Activated naive CD4-positive, alpha-beta T cell treated with anti-CD3 and anti-CD28 coated beads, Interleukin-2, amount 10 ng/mL, durations not matched to agents 7 days and 5 days (primary cell): Measurements from ENCODE around the gene INF2.

Source experiments
- CTCF ChIA-PET: fragments of 350-600 bp; sonication (Branson Sonifier 250); formaldehyde crosslinking; loops from one replicate; lab custom pipeline; 2021; ENCODE audit warnings: antibody characterized with exemption; lab: Charles Lee
- DNase-seq: peaks from one replicate; pipeline ENCODE4 v3.0.0-alpha.2; 2020
- H3K27ac Mint-ChIP-seq: one replicate; pipeline ENCODE4 v1.8.0; 2021; ENCODE audit warnings: mild to moderate bottlenecking, moderate library complexity, mixed read lengths
- H3K27me3 Mint-ChIP-seq: one replicate; pipeline ENCODE4 v1.8.0; 2021; ENCODE audit warnings: mild to moderate bottlenecking, mixed read lengths
- H3K36me3 Mint-ChIP-seq: one replicate; pipeline ENCODE4 v1.8.0; 2021; ENCODE audit warnings: mixed read lengths
- H3K4me1 Mint-ChIP-seq: one replicate; pipeline ENCODE4 v1.8.0; 2021; ENCODE audit warnings: mixed read lengths
- H3K4me3 Mint-ChIP-seq: one replicate; pipeline ENCODE4 v1.8.0; 2021; ENCODE audit warnings: mild to moderate bottlenecking, moderate library complexity, mixed read lengths
- H3K9me3 Mint-ChIP-seq: one replicate; pipeline ENCODE4 v1.8.0; 2021; ENCODE audit warnings: mixed read lengths

INF2 gene

DNA sequence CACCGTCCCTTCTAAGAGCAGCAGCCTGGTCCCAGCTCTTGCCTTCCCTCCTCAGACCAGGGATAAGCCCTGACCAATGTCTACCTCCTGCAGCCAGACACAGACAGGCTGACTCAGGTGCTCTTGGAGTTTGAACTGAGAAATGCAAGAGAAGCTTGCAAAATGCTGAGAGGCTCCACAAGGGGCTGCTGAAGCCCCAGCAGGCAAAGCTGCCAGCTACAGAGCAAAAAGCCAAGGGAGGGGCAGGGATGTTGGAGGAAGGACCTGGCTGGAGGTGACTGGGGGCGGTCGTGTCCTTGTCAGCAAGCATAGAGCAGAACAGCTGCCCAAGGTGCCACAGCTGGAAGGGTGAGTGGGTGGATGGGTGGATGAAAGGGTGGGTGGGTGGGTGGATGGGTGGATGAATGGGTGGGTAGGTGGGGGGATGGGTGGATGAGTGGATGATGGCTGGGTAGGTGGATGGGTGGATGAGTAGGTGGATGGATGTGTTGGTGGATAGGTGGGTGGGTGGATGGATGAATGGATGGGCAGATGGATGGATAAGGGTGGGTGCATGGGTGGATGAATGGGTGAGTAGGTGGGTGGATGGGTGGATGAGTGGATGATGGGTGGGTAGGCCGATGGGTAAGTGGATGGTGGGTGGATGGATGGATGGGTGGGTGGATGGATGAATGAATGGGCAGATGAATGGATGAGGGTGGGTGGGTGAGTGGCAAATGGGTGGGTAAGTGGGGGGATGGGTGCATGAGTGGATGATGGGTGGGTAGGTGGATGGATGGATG, 4.0 kb upstream of the INF2 start:
- H3K4me1 Mint-ChIP-seq = peaks cover 44% of the 10 kb centered on the region
- H3K27ac Mint-ChIP-seq = no peak overlapping the region
- CTCF ChIA-PET = interaction anchor here (0.9 to 1.0 kb wide), 2 partner anchors 17 to 337 kb away, joined by 3 read pairs; no protein-coding TSS in a partner anchor
- peaks cover 56% of the 10 kb centered on the region for H3K27me3 Mint-ChIP-seq
- H3K36me3 Mint-ChIP-seq = peaks cover 1% of the 10 kb centered on the region
- peak; percentile 49 for DNase-seq
- no peak overlapping the region for H3K4me3 Mint-ChIP-seq
- H3K9me3 Mint-ChIP-seq = no peaks in the 10 kb centered on the region

DNA sequence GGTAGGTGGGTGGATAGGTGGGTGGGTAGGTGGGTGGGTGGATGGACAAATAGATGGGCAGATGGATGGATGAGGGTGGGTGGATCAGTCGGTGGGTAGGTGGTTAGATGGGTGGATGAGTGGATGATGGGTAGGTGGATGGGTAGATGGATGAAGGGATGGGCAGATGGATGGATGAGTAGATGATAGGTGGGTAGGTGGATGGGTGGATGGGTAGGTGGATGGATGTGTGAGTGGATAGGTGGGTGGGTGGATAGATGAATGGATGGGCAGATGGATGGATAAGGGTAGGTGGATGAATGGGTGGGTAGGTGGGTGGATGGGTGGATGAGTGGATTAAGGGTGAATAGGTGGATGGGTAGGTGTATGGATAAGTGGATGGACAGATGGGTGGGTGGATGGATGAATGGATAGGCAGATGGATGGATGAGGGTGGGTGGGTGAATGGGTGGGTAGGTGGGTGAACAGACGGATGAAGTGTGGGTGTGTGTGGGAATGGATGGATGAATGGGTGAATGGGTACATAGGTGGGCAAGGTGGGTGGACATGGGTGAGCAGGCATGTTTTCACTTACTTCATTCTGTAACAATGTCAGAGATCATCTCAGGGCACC, 3.3 kb upstream of the INF2 start:
- no peak overlapping the region for H3K4me3 Mint-ChIP-seq
- H3K36me3 Mint-ChIP-seq = peaks cover 5% of the 10 kb centered on the region
- no peak for DNase-seq
- CTCF ChIA-PET = no interaction called here
- no peak overlapping the region for H3K27ac Mint-ChIP-seq
- peaks cover 52% of the 10 kb centered on the region for H3K27me3 Mint-ChIP-seq
- H3K4me1 Mint-ChIP-seq = peaks cover 49% of the 10 kb centered on the region
- no peaks in the 10 kb centered on the region for H3K9me3 Mint-ChIP-seq

DNA sequence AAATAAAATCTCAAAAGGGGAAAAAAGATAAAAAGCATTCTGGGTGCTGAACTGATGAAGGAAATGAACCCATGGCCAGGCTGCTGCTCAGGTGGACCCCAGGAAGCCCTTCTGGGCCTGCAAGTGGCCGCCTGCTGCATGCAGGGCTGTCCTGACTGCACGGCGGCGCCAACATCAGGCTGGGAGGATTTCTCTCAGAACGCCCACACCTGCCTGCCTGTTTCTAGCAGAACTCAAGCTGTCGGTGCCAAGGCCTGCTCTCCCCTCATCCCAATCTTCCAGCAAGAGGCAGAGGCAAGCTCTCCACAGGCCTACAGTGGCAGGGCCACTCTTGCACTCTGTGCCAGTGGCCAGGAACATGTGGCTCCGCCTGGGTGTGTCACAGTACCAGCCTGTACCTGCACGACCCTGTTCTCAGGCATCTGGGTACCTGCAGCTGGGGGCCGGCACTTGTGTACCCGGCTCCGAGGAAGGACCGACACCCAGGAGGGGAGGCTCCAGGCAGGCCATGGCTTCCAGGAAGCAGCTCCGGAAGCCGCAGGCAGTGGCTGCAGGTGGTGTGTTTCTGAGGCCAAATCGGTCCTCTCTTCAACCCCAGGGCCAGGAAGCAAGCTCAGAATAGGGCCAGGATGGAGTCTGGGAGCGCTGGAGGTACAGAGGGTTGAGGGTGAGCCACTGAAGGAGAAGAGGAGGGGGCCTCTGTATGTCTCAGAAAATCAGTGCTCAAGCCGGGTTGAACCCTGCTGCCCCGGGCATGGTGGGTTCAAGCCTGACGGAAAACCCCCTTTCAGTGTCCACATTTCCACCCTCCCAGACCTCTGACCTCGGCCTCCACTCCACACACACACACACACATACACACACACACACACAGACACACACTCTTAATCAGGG, 2.5 kb upstream of the INF2 start:
- Mint-ChIP-seq H3K4me3 (peak overlapping the region; percentile 66), H3K9me3 (no peaks in the 10 kb centered on the region), H3K4me1 (peaks cover 57% of the 10 kb centered on the region), H3K27ac (peak overlapping the region; percentile 92), H3K27me3 (peaks cover 46% of the 10 kb centered on the region), H3K36me3 (peaks cover 9% of the 10 kb centered on the region)
- DNase-seq = peak; percentile 67
- CTCF ChIA-PET = no interaction called here

DNA sequence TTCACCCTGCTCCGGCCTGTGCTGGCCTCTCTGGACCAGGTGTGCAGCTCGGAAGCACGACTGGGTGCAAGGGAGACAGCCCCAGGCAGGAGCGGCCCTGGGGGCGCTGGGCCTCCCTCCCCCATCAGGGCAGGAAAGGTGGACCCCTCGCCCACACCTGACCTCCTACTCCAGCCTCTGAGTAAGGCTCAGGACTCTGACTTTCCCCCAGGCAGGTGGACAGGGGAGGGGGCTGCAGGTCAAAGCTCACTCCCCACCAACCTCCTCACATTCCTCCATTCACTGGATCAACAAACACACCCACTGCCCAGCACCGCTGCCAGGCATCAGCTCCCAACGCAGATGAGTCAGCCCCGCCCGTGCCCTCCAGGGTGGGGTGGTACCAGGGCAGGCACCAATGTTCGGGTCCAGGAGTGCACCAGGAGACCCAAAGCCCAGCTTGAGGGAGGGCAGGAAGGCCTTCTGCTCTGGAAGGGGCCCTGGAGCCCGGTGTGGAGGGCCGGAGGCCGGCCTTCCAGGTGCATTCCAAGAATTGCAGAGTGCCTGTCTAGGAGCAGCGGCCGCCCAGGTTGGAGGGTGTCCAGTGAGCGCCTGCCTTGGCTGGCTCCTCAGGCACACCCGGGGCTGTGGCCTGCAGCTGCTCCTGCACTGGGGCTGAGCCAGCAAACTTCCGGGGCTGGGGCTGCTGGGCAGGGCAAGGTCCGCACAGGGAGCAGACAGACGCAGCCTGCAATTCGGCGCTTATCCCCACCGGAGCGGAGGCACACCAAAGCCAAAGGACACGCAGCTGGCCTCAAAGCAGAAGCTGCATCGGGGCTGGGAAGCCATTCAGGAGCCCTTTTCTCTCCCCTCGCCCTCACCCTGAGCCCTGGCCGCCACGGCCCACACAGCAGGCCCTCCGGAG, 1.6 kb upstream of the INF2 start:
- Mint-ChIP-seq H3K4me3 (peak overlapping the region; percentile 66), H3K9me3 (no peaks in the 10 kb centered on the region), H3K27ac (peak overlapping the region; percentile 92), H3K4me1 (peaks cover 63% of the 10 kb centered on the region), H3K27me3 (peaks cover 37% of the 10 kb centered on the region), H3K36me3 (peaks cover 9% of the 10 kb centered on the region)
- DNase-seq = no peak
- CTCF ChIA-PET = no interaction called here

DNA sequence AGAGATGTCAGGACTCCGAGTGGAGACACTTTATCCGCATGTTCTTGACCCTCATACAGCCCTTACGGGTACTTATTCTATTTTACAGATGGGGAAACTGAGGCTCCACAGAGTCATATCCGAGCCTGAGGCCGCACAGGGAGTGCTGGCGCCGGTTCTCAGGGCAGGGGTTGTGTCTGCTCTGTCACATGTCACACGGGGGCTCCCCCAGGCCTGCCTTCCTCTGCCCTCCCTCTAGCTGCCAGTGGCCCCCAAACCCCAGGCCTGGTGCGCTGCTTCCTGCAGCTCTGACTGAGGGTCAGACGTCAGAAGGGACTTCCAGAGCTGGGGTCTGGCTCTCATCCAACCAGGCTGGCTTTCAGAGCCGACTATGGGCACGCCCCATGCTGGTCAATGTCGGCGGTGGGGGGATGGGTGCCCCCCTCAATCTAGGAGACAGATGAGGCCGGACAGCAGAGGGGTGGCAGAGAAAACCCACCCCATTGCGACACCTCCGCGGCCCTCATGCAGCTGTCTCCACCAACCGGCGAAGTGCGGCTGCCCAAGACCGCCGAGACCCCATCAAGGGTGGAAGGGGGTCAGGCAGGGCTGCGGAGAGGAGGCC, 811 bp upstream of the INF2 start:
- Mint-ChIP-seq H3K27me3 (peaks cover 32% of the 10 kb centered on the region), H3K9me3 (no peaks in the 10 kb centered on the region), H3K4me3 (peak overlapping the region; percentile 66), H3K36me3 (peaks cover 11% of the 10 kb centered on the region), H3K27ac (peak overlapping the region; percentile 7), H3K4me1 (peaks cover 69% of the 10 kb centered on the region)
- CTCF ChIA-PET = no interaction called here
- DNase-seq = no peak

DNA sequence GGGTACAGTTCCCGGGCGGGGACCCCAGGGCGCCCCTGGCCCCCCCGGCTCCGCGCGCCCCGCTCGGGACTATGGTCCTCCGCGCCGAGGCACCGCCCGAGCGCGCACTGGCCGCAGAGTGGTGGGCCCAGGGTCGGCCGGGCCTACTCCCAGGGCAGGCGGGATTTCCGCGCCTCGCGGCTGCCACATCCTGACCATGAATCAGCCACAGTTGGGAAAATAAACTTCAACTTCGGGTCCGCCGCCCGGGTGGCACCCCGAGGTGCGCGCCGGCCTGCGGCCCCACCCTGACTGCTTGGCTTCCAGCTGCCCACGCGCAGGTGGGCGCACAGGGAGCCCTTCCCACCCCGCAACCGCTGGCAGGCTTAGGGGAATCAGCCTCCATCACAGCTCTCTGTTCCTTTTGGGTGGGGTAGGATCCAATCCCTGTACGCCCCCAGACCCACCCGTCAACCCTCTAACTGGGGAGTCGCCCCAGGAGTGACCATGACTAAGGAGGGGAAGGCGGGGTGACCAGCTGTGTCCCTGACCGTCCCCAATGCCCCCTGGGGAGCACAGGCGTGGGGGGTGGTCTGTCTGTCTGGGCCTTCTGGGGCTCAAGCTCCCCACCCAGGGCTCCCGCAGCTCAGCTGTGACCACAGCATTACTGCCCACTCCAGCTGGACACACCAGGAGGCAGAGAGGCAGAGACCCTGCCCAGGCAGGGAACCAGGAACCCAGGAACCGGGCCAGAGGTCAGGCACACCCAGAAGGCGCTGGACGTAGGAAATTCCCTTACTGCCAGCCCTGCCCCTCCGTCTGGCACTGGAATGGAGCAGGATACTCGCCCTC, 678 bp downstream of the INF2 start:
- Mint-ChIP-seq H3K9me3 (no peaks in the 10 kb centered on the region), H3K27ac (peak overlapping the region; percentile 81), H3K27me3 (peaks cover 19% of the 10 kb centered on the region), H3K4me1 (peaks cover 75% of the 10 kb centered on the region), H3K36me3 (peaks cover 17% of the 10 kb centered on the region), H3K4me3 (peak overlapping the region; percentile 84)
- CTCF ChIA-PET = interaction anchor here (1.2 kb wide), 1 partner anchor 21 kb away, joined by 3 read pairs; no protein-coding TSS in a partner anchor
- peak; percentile 37 for DNase-seq

DNA sequence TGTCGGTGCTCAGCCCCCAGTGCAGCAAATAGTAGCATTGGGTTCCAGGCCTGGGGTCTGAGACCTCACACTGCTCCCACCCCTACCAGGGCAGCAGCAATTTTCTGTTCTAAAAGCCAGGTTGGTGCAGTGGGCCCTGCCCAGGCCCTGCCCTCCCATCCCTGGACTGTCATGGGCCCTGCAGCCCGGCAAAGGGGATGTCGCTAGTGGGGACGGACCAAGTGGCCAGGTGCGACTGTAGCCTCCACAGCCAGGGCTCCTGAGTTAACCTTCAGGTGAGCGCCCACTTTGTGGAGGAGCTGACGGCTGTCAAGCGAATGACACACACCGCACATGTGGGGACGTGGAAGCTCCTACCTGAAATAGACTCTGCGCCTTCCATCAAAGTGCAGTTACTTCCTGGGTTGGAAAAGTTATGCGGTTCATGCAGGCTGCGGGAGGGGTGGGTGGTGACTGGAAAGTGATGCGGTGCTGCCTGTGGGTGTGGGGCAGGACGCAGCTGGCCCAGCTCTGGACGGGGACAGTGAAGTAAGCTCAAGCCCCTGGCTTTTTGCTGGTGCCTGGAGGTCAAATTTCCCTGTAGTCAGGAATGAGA, 1.5 kb downstream of the INF2 start:
- Mint-ChIP-seq H3K27ac (peak overlapping the region; percentile 81), H3K36me3 (peaks cover 21% of the 10 kb centered on the region), H3K4me3 (peak overlapping the region; percentile 84), H3K4me1 (peaks cover 76% of the 10 kb centered on the region), H3K9me3 (no peaks in the 10 kb centered on the region), H3K27me3 (peaks cover 15% of the 10 kb centered on the region)
- DNase-seq = peak; percentile 36
- CTCF ChIA-PET = interaction anchor here (1.2 kb wide), 1 partner anchor 20 kb away, joined by 3 read pairs; no protein-coding TSS in a partner anchor

DNA sequence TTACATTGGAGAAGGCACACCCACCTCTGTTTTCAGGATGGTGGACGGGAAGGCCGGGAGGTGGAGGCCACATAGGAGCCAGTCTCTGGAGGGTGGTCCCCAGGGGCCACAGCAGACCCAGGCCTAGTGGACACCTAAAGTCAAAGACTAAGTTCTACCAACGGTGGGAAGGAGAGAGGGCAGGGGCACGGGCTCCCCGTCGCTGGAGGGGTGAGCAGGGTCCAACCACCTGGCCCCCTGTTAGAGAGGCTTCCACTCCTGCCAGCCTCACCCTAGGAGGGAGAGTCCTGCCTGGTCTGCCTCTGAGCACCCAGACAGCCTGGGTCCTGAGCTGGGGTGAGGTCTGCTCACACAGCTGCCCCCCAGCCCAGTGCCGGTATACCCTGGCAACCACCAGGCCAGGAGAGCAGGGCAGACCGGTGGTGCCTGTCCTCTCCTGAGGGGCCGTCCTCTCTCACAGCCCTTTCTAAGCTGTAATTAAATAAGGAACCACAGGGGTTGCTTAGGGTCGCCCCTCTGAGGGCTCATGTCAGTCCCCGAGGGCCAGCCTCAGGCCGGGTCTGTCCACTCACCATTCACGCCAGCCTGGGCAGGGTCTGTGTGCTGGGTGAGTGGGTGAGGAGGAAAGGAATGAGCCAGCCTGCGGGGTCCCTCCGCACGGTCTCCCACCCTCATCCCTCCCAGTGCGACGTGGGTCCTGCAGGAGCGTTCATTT, 2.3 kb downstream of the INF2 start:
- H3K4me3 Mint-ChIP-seq = peak overlapping the region; percentile 84
- peaks cover 23% of the 10 kb centered on the region for H3K36me3 Mint-ChIP-seq
- peaks cover 75% of the 10 kb centered on the region for H3K4me1 Mint-ChIP-seq
- CTCF ChIA-PET = no interaction called here
- no peaks in the 10 kb centered on the region for H3K9me3 Mint-ChIP-seq
- DNase-seq = no peak
- H3K27ac Mint-ChIP-seq = peak overlapping the region; percentile 81
- peaks cover 7% of the 10 kb centered on the region for H3K27me3 Mint-ChIP-seq

DNA sequence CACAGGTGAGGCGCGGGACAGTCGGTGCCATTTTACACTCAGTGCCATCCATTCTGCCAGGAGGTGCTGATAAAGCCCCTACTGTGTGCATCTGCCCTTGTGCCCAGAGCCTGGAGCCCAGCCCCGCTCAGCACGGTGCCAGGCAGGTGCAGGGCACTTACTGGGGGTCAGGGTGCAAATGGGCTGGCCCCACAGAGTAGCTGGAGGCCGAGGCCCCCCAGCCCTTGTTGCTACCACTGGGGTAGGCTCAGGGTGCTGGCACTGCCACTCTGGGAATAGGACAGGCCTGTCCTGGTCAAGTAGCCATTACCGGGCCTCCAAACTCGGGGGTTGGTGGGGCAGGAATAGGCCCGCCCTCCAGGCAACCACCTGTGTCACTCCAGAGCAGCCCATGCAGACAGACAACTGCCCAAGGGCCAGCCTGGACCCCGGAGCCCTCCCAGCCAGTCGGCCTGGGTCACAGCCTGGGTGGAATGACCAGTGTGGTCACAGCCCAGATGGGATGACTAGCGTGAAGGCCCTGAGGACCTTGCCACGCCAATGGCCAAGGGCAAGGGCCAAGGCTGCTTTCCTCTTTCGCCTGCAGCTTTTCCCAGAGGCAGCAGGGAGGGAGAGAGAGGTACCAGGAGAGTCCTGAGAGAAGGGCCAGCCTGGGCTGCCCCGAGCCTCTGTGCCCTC, 3.0 kb downstream of the INF2 start:
- no peak for DNase-seq
- H3K36me3 Mint-ChIP-seq = peaks cover 25% of the 10 kb centered on the region
- CTCF ChIA-PET = no interaction called here
- H3K27me3 Mint-ChIP-seq = peaks cover 3% of the 10 kb centered on the region
- no peaks in the 10 kb centered on the region for H3K9me3 Mint-ChIP-seq
- H3K4me3 Mint-ChIP-seq = no peak overlapping the region
- H3K4me1 Mint-ChIP-seq = peaks cover 70% of the 10 kb centered on the region
- H3K27ac Mint-ChIP-seq = peak overlapping the region; percentile 89

DNA sequence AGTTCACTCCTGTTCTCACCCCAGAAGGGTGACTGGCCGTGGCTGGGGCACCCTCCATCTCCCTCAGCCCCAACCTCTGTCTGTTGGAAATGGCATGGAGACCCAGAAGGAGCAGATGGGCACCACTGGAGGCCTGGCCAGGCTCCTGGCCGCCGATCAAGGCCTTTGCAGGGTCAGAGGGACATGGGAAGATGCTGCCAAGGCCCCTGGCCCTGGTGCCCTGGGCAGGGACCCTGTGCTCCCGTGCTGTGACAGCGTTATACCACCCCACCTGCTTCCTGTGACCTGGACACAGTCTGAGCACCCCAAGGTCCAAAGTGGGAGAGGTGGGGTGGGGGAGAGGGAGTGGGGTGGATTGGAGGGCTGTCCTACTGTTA, 3.5 kb downstream of the INF2 start:
- no peaks in the 10 kb centered on the region for H3K9me3 Mint-ChIP-seq
- H3K4me1 Mint-ChIP-seq = peaks cover 66% of the 10 kb centered on the region
- H3K27me3 Mint-ChIP-seq = peaks cover 2% of the 10 kb centered on the region
- H3K36me3 Mint-ChIP-seq = peaks cover 26% of the 10 kb centered on the region
- no peak overlapping the region for H3K4me3 Mint-ChIP-seq
- no peak for DNase-seq
- H3K27ac Mint-ChIP-seq = peak overlapping the region; percentile 89
- CTCF ChIA-PET = no interaction called here
